ENCODE data around the gene WDR72.

Gene WDR72

DNA sequence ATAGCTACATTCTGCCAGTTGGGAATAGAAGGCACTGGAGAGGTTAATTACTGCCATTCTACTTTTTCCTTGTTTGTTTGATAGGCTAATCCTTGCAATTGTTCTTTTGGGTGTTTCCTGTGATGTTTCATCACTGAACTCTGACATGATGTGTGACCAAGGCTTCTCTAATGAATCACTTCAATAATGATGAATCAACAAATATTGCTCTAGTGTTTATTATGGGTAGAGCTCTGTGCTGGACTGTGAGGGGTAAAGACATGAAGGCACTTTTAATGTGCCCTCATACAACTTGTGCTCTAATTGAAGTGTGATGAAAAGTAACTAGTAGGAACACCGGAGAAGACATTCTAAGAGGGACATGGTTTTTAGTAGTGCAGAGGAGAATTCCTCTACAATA is 233.6 kb downstream of the WDR72 start:
- H3K4me1 ChIP-seq, result no peaks in the 10 kb centered on the region

DNA sequence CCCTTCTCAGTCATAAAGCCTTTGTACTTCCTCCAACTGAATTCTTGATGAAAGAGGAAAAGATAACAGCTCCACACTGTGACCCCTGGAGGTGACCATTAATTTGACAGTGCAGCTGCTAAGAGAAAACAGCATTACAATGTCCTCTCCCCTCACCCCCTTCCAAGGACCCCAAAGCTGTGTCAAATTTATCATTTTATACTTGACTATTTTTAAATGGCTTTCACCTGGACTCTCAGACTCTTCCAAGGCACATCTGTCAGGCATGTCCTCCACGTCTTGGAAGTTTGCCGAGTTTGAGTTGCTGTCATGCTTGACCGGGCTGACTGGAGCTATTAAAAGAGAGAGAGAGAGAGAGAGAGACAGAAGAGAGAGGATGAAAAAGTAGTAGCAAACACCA is 236.5 kb downstream of the WDR72 start:
- H3K4me1 ChIP-seq, result no peaks in the 10 kb centered on the region
- H3K36me3 ChIP-seq (replicated peaks), result no peaks in the 10 kb centered on the region
- no peak for DNase-seq (ENCODE audit: low spot score in 2 of 2)
- H3K4me3 ChIP-seq, result no peak overlapping the region
- H3K9me3 ChIP-seq, result no peaks in the 10 kb centered on the region
- in situ Hi-C loops (cut with MboI; ENCODE audit: low sequenced_read_pairs), result no loop called here
- H3K27me3 ChIP-seq (ENCODE audit: low read depth), result no peaks in the 10 kb centered on the region

More for the DNA sequence above, 233.6 kb downstream of the WDR72 start:
- in situ Hi-C loops (cut with MboI; ENCODE audit: low sequenced_read_pairs), result no loop called here
- Histone ChIP-seq H3K9me3 (no peaks in the 10 kb centered on the region), H3K4me3 (no peak overlapping the region), H3K36me3 (replicated peaks) (no peaks in the 10 kb centered on the region), H3K27me3 (ENCODE audit: low read depth) (no peaks in the 10 kb centered on the region)
- no peak for DNase-seq (ENCODE audit: low spot score in 2 of 2)

DNA sequence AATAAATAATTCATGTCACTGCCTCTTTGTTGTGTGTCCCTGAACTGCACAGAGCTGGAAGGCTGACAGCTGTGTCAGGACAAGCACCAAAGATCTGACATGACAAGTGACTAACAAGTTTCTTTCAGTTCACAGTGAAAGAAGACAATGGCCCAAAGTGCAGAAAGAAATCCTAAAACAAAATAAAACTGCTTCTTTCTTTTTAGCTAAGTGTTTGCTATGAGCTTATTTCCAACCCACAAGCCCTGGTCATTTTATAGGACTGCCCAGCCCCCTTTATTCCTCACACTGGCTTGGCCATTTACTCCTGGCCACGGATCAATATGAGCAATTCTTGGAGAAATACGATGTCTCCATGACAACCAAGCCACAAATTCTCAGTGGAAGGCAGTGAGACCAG is 238.5 kb downstream of the WDR72 start:
- Histone ChIP-seq H3K36me3 (replicated peaks) (no peaks in the 10 kb centered on the region), H3K9me3 (no peaks in the 10 kb centered on the region), H3K27me3 (ENCODE audit: low read depth) (no peaks in the 10 kb centered on the region), H3K4me1 (no peaks in the 10 kb centered on the region), H3K4me3 (no peak overlapping the region)
- no peak for DNase-seq (ENCODE audit: low spot score in 2 of 2)
- in situ Hi-C loops (cut with MboI; ENCODE audit: low sequenced_read_pairs), result no loop called here

DNA sequence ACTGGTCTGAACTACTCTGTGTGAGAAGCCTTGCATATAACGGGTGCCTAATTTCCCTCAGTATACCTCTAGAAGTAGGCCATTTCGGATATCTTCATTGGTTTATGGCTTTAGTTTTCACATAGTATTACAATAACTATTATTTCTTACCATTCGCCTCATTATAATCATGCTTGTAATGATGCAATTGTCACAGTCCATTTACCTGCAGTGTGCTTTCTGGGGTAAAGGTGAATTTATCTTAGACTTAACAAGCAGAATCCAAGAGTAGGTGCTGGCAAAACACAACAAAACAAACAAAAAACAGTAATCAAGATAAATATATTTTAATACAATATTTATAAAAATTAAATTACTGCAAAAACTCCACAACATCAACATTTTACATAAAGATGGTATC is 246.0 kb downstream of the WDR72 start:
- in situ Hi-C loops (cut with MboI; ENCODE audit: low sequenced_read_pairs), result no loop called here
- Histone ChIP-seq H3K9me3 (no peaks in the 10 kb centered on the region), H3K4me3 (no peak overlapping the region), H3K4me1 (no peaks in the 10 kb centered on the region), H3K36me3 (replicated peaks) (no peaks in the 10 kb centered on the region), H3K27me3 (ENCODE audit: low read depth) (no peaks in the 10 kb centered on the region; the same call in 1 of the 2 replicates)
- no peak for DNase-seq (ENCODE audit: low spot score in 2 of 2)

DNA sequence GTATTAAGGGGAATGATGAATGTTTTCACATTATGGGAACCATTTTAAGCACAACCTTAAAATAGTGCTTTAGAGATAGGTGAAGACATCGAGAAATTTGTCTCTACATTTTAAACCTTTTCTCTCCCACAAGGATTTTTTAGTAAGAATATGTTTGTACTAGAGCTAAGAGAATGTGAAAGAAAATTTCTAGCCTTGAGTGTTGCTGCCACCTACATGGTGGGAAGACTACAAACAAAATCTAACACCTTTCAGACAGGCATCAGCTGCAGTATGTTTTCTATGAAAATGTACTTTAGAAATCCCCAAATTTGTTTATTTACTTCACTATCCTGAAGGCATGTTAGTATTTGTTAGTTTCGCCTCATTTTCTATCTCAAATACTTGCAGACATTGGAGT is 247.4 kb downstream of the WDR72 start:
- Histone ChIP-seq H3K9me3 (no peaks in the 10 kb centered on the region), H3K36me3 (replicated peaks) (no peaks in the 10 kb centered on the region), H3K27me3 (ENCODE audit: low read depth) (no peaks in the 10 kb centered on the region; the same call in 1 of the 2 replicates), H3K4me3 (no peak overlapping the region), H3K4me1 (no peaks in the 10 kb centered on the region)
- in situ Hi-C loops (cut with MboI; ENCODE audit: low sequenced_read_pairs), result no loop called here
- no peak for DNase-seq (ENCODE audit: low spot score in 2 of 2)

DNA sequence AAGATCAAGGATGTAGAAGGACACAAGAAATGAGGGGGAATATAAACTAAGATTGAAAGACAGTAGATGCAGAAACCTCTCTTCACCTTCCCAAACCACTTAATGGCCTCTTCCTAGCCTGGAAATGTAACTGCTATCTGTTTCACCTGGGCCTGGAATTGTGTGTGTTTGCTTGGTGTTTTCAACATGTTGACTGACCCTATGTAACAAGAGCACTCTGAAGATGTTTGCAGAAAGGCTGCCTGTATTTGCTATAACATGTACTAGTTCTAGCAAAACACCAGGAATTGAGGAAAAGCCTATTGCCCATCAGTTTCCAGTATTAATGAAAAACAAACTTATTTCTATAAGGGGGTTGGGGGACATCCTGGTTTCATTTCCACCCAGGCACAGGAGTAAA is 248.3 kb downstream of the WDR72 start:
- DNase-seq (ENCODE audit: low spot score in 2 of 2), result no peak
- Histone ChIP-seq H3K36me3 (replicated peaks) (no peaks in the 10 kb centered on the region), H3K27me3 (ENCODE audit: low read depth) (no peaks in the 10 kb centered on the region; the same call in 1 of the 2 replicates), H3K9me3 (no peaks in the 10 kb centered on the region), H3K4me3 (no peak overlapping the region), H3K4me1 (no peaks in the 10 kb centered on the region)
- in situ Hi-C loops (cut with MboI; ENCODE audit: low sequenced_read_pairs), result no loop called here

DNA sequence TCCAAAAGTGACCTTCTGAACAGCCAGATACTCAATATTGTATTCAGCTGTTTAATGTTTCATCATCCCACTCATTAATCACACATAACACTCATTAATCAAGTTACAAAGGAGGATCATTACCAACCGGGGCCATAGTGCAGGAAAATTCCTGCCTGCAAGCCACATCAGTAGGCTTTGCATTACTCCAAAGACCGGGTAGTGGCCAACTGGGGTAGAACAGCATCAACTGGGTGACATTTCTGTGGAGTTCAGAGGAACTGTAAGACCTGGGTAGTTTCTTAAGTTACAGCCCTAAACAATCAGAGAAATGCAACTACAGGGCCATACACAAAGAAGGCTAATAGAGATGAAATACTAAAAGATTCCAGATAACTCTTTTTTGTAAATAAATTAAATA is 253.1 kb downstream of the WDR72 start:
- DNase-seq (ENCODE audit: low spot score in 2 of 2), result no peak
- Histone ChIP-seq H3K36me3 (replicated peaks) (no peaks in the 10 kb centered on the region), H3K27me3 (ENCODE audit: low read depth) (no peaks in the 10 kb centered on the region), H3K4me1 (no peaks in the 10 kb centered on the region), H3K9me3 (no peaks in the 10 kb centered on the region), H3K4me3 (no peak overlapping the region)
- in situ Hi-C loops (cut with MboI; ENCODE audit: low sequenced_read_pairs), result no loop called here

DNA sequence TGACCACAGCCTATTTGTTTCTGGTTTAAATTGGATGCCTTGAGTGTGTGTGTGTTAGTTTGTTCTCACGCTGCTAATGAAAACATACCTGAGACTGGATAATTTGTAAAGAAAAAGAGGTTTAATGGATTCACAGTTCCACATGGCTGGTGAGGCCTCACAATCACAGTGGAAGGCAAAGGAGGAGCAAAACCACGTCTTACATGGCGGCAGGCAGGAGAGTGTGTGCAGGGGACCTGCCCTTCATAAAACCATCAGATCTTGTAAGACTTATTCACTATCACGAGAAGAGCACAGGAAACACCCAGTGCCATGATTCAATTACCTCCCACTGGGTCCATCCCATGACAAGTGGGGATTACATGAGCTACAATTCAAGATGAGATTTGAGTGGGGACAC is 260.5 kb downstream of the WDR72 start:
- Histone ChIP-seq H3K4me1 (no peaks in the 10 kb centered on the region), H3K27me3 (ENCODE audit: low read depth) (no peaks in the 10 kb centered on the region), H3K9me3 (no peaks in the 10 kb centered on the region), H3K36me3 (replicated peaks) (no peaks in the 10 kb centered on the region), H3K4me3 (no peak overlapping the region)
- no peak for DNase-seq (ENCODE audit: low spot score in 2 of 2)
- in situ Hi-C loops (cut with MboI; ENCODE audit: low sequenced_read_pairs), result no loop called here

DNA sequence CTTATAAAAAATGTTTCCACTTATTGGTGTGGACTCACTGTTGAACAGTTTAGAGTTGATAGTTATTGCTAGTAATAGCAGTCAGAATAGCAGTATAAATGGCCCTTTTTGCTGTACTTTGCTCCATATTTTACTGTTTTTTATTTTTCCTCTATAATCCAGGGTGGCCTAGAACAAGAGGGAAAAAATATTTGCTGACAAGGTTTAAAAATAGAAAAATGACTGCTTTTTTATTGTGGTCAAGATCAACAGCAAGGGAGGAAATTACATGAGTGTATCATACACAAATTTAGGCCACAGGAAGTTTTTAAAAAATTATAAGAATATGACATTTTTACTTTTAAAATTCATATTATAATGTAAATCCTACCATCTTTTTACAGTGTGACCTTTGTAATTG is 269.1 kb downstream of the WDR72 start:
- H3K4me1 ChIP-seq, result no peaks in the 10 kb centered on the region
- no peak overlapping the region for H3K4me3 ChIP-seq
- no peak for DNase-seq (ENCODE audit: low spot score in 2 of 2)
- in situ Hi-C loops (cut with MboI; ENCODE audit: low sequenced_read_pairs), result no loop called here
- no peaks in the 10 kb centered on the region for H3K9me3 ChIP-seq
- no peaks in the 10 kb centered on the region for H3K27me3 ChIP-seq (ENCODE audit: low read depth)
- H3K36me3 ChIP-seq (replicated peaks), result no peaks in the 10 kb centered on the region

DNA sequence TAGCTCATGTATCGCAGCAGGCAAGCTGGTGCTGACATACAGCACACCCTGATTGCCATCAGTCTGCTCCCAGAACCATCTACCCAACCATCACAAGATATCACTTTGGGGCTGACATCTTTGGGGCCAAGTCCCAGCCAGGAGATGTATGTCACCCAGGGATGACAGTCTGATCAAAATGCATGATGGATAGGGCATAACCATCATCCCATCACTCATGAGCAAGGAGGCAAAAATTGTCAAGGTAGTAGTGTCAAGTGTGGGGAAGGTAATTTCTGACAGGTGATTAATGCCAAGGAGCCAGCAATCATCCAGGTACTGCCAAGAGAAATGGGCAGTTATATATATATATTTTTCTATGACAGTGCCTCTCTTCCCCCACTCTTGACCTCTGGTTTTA is 277.4 kb downstream of the WDR72 start:
- in situ Hi-C loops (cut with MboI; ENCODE audit: low sequenced_read_pairs), result no loop called here

DNA sequence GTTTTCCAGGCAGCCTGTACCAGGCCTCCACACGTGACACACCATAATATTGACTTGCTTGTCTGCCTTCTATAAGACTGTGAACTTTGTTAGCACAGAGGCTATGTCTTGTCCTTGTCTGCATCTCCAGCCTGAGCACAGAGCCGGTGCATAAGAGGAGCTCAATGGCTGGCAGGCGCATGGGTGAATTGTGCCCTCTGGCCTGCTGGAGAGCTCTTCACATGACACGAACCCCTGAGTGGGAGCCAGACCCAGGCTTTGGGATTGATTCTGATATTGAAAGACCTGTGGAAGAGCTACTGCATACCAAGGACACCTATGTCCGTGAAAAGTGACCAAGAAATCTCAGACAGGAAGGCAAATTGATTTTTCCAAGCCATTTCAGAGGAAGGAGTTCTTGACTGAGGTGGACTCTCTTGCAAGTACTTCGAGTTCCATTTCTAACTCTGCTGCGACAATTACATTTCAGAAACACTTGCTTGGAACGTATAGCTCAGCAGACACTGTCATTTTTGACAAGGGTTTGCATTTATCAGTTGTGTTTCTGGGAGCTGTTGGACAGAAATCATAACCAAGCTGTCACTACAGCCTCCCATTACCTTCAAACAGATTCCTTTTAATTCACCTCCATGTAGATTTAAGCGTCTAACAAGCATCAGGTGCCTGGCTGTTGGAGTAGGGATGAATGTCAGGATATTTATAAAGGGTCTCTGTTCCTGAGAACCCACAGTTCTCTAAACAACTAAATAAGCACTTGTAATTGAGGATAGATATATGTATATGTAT is 281.3 kb downstream of the WDR72 start:
- Histone ChIP-seq H3K27me3 (ENCODE audit: low read depth) (no peaks in the 10 kb centered on the region), H3K4me1 (no peaks in the 10 kb centered on the region), H3K36me3 (replicated peaks) (no peaks in the 10 kb centered on the region), H3K9me3 (no peaks in the 10 kb centered on the region), H3K4me3 (no peak overlapping the region)
- DNase-seq (ENCODE audit: low spot score in 2 of 2), result no peak
- in situ Hi-C loops (cut with MboI; ENCODE audit: low sequenced_read_pairs), result no loop called here

More for the DNA sequence above, 277.4 kb downstream of the WDR72 start:
- Histone ChIP-seq H3K9me3 (no peaks in the 10 kb centered on the region), H3K36me3 (replicated peaks) (no peaks in the 10 kb centered on the region), H3K4me1 (no peaks in the 10 kb centered on the region), H3K27me3 (ENCODE audit: low read depth) (no peaks in the 10 kb centered on the region), H3K4me3 (no peak overlapping the region)
- no peak for DNase-seq (ENCODE audit: low spot score in 2 of 2)

DNA sequence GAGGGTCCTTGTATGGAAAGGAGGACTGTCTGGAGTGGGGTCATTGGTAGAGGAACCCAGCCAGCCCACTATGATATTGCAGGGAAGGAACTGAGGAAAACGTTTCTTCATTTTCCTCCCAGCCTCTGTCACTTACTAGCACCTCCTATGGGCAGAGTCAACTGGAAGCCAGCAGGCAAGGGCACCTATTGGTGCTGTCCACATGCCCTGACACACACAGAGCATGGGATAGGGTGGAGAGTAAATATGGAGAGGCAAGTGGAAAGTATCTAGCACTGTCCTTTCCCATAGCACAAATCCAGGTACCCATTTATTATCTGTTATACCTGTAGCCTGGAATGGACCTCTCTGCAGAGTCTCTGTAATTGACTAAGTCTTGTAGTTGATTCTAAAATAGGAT is 285.6 kb downstream of the WDR72 start:
- in situ Hi-C loops (cut with MboI; ENCODE audit: low sequenced_read_pairs), result no loop called here
- Histone ChIP-seq H3K27me3 (ENCODE audit: low read depth) (no peaks in the 10 kb centered on the region), H3K36me3 (replicated peaks) (no peaks in the 10 kb centered on the region), H3K4me1 (no peaks in the 10 kb centered on the region), H3K4me3 (no peak overlapping the region), H3K9me3 (no peaks in the 10 kb centered on the region)
- DNase-seq (ENCODE audit: low spot score in 2 of 2), result no peak

DNA sequence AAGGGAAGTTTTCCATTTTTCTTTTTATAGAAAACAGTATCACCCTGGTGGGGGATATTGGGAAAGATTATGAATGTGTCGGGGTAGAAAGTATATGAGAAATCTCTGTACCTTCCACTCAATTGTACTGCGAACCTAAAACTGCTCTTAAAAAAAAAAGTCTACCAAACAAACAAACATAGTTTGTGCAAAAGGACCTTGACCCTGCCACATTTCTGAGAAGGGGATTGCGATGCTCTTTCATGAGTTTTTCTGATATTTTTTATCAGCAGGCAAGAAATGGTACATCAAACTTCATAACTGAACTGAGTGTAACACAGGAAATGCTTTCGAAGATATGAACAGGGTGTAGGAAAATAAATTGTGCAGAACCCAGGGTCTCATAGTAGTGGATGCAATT is 286.0 kb downstream of the WDR72 start:
- H3K4me1 ChIP-seq, result no peaks in the 10 kb centered on the region
- no peaks in the 10 kb centered on the region for H3K9me3 ChIP-seq
- H3K36me3 ChIP-seq (replicated peaks), result no peaks in the 10 kb centered on the region
- no peak overlapping the region for H3K4me3 ChIP-seq
- DNase-seq (ENCODE audit: low spot score in 2 of 2), result no peak
- H3K27me3 ChIP-seq (ENCODE audit: low read depth), result no peaks in the 10 kb centered on the region
- in situ Hi-C loops (cut with MboI; ENCODE audit: low sequenced_read_pairs), result no loop called here

DNA sequence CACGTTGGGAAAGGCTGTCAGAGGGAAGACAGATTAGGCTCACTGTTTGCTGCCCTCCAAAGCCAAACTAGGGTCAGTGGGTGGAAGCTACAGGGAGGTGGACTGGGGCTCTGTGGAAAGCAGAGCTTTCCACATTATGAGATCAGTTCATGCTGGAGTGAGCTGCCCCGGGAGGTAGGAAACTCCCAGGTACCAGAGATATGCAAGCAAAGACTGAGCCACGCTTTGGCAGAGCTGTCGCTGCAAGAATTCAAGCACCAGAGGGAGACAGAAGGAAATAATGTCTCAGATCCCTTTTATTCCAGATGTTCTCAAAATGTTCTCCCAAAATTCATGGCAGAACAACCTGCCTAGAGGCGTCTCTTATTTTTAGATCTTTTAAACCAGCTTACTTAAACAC is 286.6 kb downstream of the WDR72 start:
- Histone ChIP-seq H3K36me3 (replicated peaks) (no peaks in the 10 kb centered on the region), H3K27me3 (ENCODE audit: low read depth) (no peaks in the 10 kb centered on the region), H3K9me3 (no peaks in the 10 kb centered on the region), H3K4me1 (no peaks in the 10 kb centered on the region), H3K4me3 (no peak overlapping the region)
- no peak for DNase-seq (ENCODE audit: low spot score in 2 of 2)
- in situ Hi-C loops (cut with MboI; ENCODE audit: low sequenced_read_pairs), result no loop called here

DNA sequence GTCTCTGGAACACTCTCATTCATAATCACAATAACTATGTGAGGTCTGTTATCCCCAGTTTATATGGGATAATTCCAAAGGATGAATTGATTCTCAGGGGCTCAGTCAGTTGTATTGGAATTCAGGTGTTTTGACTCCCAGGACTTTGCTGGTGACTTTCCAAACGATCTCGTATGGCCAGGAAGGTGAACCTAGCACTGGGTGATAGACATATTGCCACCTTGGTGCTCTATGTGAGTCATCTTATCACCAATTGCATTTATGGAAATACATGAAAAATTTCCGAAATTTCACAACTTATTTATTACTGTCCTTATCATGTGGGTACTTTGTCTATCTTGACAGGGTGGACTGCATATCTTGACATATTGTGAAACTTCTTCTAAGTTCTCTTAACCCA is 287.3 kb downstream of the WDR72 start:
- Histone ChIP-seq H3K4me1 (no peaks in the 10 kb centered on the region), H3K9me3 (no peaks in the 10 kb centered on the region), H3K36me3 (replicated peaks) (no peaks in the 10 kb centered on the region), H3K4me3 (no peak overlapping the region), H3K27me3 (ENCODE audit: low read depth) (no peaks in the 10 kb centered on the region)
- DNase-seq (ENCODE audit: low spot score in 2 of 2), result no peak
- in situ Hi-C loops (cut with MboI; ENCODE audit: low sequenced_read_pairs), result no loop called here
